ENCODE measurements around the gene ETV3L.

Gene ETV3L

GRCh38 chr1:157137408-157138219, 38.0 kb upstream of the ETV3L start:
- Histone ChIP-seq H3K27ac (ENCODE audit: low read length) (peak overlapping the region; percentile 88), H3K4me1 (ENCODE audit: insufficient read depth, low read length) (peaks cover 61% of the 10 kb centered on the region), H3K27me3 (ENCODE audit: insufficient read depth, low read length, poor library complexity) (peaks cover 10% of the 10 kb centered on the region), H3K9ac (ENCODE audit: low read depth, low read length) (peak overlapping the region; percentile 89), H3K4me2 (ENCODE audit: insufficient read depth, low read length) (peak overlapping the region; percentile 76), H4K20me1 (ENCODE audit: insufficient read depth, low read length) (peaks cover 38% of the 10 kb centered on the region), H3K4me3 (ENCODE audit: low read depth in 1 of 2, low read length in 2 of 2) (peak overlapping the region; percentile 56 to 78; a peak in 3 of 4 replicates), H3K36me3 (ENCODE audit: insufficient read depth, low read length) (peaks cover 30% of the 10 kb centered on the region), H2AFZ (ENCODE audit: low read depth, low read length) (peak overlapping the region; percentile 86), H3K9me3 (ENCODE audit: insufficient read depth, low read length, severe bottlenecking) (no peaks in the 10 kb centered on the region), H3K79me2 (ENCODE audit: insufficient read depth, low read length) (peaks cover 43% of the 10 kb centered on the region)
- peak; percentile 32 for DNase-seq
- TF ChIP-seq CTCF (IDR thresholded peaks at IDR 0.05; ENCODE audit: borderline replicate concordance, extremely low read depth, low read length, poor library complexity, severe bottlenecking) (no peak), EZH2 (IDR thresholded peaks at IDR 0.05; ENCODE audit: borderline replicate concordance, low read depth, low read length, severe bottlenecking) (no peak)
- peak; percentile 44 for ATAC-seq (ENCODE audit: insufficient read depth, low read depth)

GRCh38 chr1:157137046-157137407, 37.4 kb upstream of the ETV3L start:
- H4K20me1 ChIP-seq (ENCODE audit: insufficient read depth, low read length), result peaks cover 44% of the 10 kb centered on the region
- H3K27ac ChIP-seq (ENCODE audit: low read length), result peak overlapping the region; percentile 88
- ATAC-seq (ENCODE audit: insufficient read depth, low read depth), result no peak

GRCh38 chr1:157136133-157136532, 36.5 kb upstream of the ETV3L start:
- Histone ChIP-seq H3K27me3 (ENCODE audit: insufficient read depth, low read length, poor library complexity) (peaks cover 1% of the 10 kb centered on the region), H2AFZ (ENCODE audit: low read depth, low read length) (no peak overlapping the region), H3K36me3 (ENCODE audit: insufficient read depth, low read length) (peaks cover 45% of the 10 kb centered on the region), H4K20me1 (ENCODE audit: insufficient read depth, low read length) (peaks cover 51% of the 10 kb centered on the region), H3K4me2 (ENCODE audit: insufficient read depth, low read length) (peak overlapping the region; percentile 76; the same call in 1 of the 2 replicates), H3K4me3 (ENCODE audit: low read depth in 1 of 2, low read length in 2 of 2) (no peak overlapping the region; a peak in 1 of 4 replicates), H3K4me1 (ENCODE audit: insufficient read depth, low read length) (peaks cover 67% of the 10 kb centered on the region), H3K9ac (ENCODE audit: low read depth, low read length) (peak overlapping the region; percentile 89; the same call in 1 of the 2 replicates), H3K9me3 (ENCODE audit: insufficient read depth, low read length, severe bottlenecking) (no peaks in the 10 kb centered on the region), H3K27ac (ENCODE audit: low read length) (no peak overlapping the region; the same call in 1 of the 2 replicates), H3K79me2 (ENCODE audit: insufficient read depth, low read length) (peaks cover 50% of the 10 kb centered on the region)
- no peak for TF ChIP-seq EZH2 (IDR thresholded peaks at IDR 0.05; ENCODE audit: borderline replicate concordance, low read depth, low read length, severe bottlenecking)
- TF ChIP-seq CTCF (IDR thresholded peaks at IDR 0.05; ENCODE audit: borderline replicate concordance, extremely low read depth, low read length, poor library complexity, severe bottlenecking), result no peak
- ATAC-seq (ENCODE audit: insufficient read depth, low read depth) (no peak), DNase-seq (no peak)

More at GRCh38 chr1:157137046-157137407, 37.4 kb upstream of the ETV3L start:
- H3K4me2 ChIP-seq (ENCODE audit: insufficient read depth, low read length), result peak overlapping the region; percentile 76
- TF ChIP-seq CTCF (IDR thresholded peaks at IDR 0.05; ENCODE audit: borderline replicate concordance, extremely low read depth, low read length, poor library complexity, severe bottlenecking) (no peak), EZH2 (IDR thresholded peaks at IDR 0.05; ENCODE audit: borderline replicate concordance, low read depth, low read length, severe bottlenecking) (no peak)
- no peaks in the 10 kb centered on the region for H3K9me3 ChIP-seq (ENCODE audit: insufficient read depth, low read length, severe bottlenecking)
- peak overlapping the region; percentile 56 to 78; a peak in 3 of 4 replicates for H3K4me3 ChIP-seq (ENCODE audit: low read depth in 1 of 2, low read length in 2 of 2)
- peaks cover 47% of the 10 kb centered on the region for H3K79me2 ChIP-seq (ENCODE audit: insufficient read depth, low read length)
- no peak overlapping the region for H2AFZ ChIP-seq (ENCODE audit: low read depth, low read length)
- peak overlapping the region; percentile 89 for H3K9ac ChIP-seq (ENCODE audit: low read depth, low read length)
- peaks cover 66% of the 10 kb centered on the region for H3K4me1 ChIP-seq (ENCODE audit: insufficient read depth, low read length)
- peaks cover 36% of the 10 kb centered on the region for H3K36me3 ChIP-seq (ENCODE audit: insufficient read depth, low read length)
- DNase-seq, result no peak
- peaks cover 5% of the 10 kb centered on the region for H3K27me3 ChIP-seq (ENCODE audit: insufficient read depth, low read length, poor library complexity)

Data from DND-41 (cell line).